GM19025 (cell line): ENCODE measurements around the gene BDNF.
"Not testable (repeated sequence)": the region's sequence is repeated elsewhere in the genome, so short reads cannot be mapped to it uniquely, and the experiment has no call there.

Experiments
- ATAC-seq: cut with Tn5 transposase; IDR thresholded peaks from one replicate; pipeline ENCODE4 v1.9.1; 2021; ENCODE audit warnings: mild to moderate bottlenecking, low read depth, moderate library complexity; ENCODE audit not compliant: unreplicated experiment

BDNF gene

DNA sequence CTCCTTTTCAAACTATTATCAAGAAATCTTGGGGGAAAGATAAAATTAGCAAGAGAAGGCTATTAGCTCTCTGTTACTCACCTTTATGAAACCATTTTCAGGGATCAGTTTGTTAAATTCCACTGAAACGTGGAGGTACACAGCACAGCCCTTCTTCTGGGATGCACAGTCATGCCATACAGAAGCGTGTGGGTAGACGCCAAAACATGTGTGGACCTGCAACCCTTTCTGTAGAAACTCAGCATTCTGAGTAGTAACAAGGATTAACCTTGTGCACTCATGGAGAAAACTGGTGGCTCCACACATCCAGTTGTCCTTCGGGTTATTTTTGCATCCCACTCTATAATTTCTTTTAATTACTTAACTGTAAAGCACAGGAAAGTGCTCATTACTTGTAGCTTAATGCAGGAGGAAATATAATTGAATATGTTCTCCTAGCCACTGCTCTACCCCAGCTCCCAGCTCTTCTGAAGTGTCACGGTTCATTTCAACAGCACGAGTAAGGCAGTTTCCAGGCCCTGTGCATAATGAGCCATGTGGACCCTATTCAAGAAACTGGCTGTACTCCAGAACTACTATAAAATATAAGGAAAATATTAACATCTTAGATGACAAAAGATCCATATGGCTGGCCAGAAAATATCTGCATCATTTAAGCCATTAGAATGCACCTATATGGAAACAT lies 26.1 kb downstream of the BDNF start:
- no peak for ATAC-seq

DNA sequence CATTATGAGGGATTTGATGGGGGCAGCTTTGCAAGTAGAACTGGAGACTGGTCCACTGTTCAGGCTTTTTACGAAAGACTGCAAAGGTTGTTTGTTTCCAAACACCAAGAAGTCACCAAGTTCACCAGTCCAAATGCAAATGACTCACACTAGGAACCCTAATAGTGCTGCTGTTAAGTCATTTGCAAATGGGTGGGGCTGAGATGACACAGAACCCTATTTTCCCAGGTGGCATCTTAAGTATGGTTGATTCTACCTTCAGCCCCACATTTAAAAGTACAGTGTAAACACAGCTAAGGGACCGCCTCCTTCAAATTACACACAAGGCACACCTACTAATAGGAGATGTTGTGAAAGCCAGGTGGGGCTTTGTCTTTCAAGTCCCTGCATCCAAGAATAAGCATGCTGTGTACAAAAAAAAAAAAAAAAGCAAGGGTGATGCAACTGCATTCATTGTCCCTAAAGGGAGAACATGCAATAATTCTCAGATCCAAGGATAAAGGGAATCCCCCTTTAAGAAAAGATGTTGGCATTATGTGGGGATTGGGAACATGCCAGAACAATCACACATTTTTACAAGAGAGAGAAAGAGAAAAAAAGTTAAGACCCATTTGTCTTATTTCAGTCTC lies 27.3 kb downstream of the BDNF start:
- ATAC-seq: no peak

DNA sequence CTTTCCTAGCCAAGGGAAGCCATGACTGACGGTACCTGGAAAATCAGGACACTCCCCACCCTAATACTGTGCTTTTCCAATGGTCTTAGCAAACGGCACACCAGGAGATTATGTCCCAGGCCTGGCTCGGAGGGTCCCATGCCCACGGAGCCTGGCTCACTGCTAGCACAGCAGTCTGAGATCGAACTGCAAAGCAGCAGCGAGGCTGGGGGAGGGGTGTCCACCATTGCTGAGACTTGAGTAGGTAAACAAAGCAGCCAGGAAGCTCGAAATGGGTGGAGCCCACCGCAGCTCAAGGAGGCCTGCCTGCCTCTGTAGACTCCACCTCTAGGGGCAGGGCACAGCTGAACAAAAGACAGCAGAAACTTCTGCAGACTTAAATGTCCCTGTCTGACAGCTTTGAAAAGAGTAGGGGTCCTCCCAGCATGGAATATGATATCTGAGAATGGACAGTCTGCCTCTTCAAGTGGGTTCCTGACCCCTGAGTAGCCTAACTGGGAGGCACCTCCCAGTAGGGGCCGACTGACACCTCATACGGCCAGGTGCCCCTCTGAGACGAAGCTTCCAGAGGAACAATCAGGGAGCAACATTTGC lies 34.6 kb downstream of the BDNF start:
- ATAC-seq: not testable (repeated sequence)

DNA sequence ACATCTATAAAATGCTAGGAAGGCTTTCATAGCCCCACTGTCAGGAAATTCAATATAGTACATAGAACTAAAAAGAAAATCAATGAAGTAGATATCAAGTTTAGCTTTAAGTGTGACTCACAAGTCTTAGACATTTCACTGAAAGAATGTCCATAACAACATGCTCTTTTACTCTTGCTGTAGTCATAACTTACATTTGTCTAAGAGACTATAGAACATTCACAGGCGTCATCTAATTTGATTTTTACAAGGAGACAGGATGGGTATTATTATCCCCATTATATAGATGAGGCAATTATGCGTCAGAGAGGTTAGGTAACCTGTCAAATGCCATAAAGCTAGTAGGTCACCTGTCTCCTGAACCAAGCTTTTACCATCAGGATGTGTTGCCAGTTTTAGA lies 36.9 kb downstream of the BDNF start:
- ATAC-seq: no peak

DNA sequence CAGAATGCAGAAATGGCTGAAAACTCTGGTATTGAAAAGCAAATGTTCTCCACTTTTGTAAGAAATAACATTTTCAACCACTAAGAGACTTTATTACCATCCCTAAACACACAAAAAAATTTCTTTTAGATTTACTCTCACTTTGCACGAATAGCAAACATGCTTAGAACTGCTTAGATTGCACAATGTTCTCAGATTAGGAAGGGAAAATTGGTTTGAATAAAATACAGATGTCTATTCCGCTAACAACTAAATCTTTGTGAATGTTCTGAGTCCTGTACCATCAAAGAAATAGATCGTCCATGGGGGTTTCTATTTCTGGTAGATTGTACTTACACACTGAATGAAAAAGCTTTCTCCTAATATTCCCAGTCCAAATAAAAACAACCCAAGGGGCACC lies 40.1 kb downstream of the BDNF start:
- ATAC-seq: no peak

DNA sequence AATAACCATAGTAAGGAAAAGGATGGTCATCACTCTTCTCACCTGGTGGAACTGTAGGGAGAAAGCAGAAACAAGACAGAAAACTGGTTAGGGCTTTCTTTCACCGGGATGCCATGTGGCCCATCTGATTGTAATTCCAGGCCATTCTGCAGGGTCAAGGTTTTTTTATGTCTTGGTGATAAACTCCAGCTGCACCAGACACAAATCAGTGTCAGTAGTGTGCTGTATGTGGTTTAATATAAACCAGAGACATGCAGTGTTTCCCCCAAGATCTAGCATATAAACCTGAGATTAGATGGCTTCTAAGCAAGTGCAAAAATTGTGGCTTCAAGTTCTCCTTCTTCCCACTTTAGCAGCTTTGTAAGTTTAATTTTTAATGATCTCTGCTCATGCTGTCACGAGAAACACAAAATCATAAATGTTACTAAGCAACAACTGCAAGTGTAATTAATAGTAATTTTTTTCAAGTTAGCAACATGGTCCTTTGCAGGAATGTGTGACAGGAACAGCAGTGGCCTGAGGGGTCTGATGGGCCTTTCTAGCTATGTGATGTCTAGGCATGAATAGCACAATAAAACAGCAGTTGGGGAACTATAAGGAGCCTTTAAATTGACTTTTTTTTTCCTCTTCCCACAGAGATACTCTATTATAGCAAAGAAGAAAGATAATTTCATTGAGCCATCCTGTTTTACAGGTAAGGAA lies 41.6 kb downstream of the BDNF start:
- ATAC-seq: no peak

DNA sequence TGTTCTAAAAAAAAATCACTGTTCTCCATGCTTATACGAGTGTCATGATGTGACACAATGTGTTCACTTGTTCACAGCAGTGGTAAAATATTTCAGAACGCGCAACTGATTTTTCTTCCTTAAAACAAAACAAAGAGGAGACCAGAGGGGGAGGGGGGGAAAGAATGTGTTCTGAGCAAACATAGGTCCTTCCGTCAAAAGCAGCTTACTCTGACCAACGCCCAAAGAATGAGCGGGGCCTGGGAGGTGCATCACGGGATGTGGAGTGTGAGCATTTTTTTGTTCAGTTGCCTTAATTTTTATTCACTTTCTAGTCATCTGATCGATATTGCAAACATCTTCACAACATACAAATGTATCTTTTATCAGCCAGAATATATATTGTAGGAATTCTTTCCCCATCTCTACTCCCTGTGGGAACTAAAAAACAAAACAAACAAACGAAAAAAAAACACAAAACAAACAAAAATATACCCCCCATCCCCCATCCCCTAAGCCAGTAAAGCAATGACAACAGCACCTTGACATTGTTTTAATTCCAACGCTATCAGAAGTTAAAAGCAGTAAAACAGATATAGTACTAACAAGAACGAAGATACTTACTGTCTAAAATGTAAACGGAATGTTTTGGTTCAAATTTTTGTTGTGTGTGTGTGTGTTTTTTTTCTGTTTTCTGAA lies 43.3 kb downstream of the BDNF start:
- no peak for ATAC-seq

DNA sequence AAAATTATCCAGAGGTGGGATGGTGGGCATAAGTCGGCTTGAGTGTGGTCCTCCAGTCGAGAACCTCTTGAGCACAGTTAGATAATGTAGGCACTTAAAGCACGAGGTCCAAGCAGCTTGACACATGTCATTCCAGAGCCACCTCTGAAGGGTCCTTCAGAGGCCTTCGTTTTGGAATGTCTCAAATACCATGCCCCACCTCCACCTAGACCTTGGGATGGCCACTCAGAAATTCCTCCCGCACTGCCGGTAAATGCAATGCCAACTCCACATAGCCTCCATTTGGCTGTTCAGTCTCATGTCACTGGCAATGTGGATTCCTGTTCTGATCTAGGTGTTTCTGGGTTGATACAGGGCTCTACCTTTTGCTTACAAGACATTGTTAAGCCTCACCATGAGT lies 43.9 kb downstream of the BDNF start:
- no peak for ATAC-seq

DNA sequence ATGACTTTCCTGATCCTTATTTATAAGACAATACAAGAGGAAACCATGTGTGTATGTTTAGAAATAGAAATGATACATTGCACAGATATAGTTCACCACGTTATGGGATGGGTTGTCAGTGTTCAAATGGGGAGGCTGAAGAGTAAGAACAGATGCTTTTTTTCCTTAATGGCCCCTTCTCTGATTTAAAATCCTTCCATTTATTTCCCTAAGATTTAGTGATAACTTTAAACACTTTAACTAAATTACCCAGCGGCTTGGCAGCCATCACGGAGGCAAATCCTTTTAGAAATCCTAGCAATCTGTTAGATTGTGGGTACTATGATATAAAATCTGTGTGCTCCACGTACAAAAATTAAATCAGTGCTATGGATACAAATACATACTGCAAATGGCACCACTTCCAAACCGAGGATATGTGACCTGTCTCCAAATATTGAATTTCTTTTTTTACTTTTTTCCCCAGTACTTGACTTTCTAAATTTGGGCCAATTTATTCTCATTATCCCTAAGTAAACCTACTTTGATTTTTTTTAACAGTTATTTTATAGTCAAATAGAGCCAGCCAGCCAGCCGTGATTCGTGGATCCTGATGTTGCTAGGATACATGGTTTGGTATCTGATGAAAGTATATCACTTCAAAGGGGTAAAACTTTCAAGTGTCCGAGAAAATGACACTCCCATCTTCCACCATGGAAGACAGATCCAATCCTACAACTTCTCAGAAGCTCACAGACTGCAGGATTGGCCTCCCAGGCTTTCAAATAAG lies 46.1 kb downstream of the BDNF start:
- no peak for ATAC-seq

DNA sequence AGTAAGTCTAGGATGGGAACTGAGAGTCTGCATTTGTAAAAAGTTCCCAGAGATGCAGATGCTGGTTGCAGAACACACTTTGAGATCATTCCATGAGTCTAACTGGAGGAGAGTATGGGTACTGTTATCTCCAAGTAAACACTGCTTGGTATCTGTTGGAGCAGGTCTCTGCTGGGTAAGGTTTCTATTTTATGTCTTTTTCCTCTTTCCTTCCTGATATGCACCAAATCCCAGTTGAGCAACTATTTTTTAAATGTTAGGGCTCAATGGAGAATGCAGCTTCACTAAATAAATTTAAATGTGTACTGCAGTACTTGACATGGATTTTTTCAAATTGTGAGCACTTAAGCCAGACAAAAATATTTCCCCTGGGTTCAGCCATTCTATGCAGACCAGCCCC lies 48.5 kb downstream of the BDNF start:
- ATAC-seq: no peak

DNA sequence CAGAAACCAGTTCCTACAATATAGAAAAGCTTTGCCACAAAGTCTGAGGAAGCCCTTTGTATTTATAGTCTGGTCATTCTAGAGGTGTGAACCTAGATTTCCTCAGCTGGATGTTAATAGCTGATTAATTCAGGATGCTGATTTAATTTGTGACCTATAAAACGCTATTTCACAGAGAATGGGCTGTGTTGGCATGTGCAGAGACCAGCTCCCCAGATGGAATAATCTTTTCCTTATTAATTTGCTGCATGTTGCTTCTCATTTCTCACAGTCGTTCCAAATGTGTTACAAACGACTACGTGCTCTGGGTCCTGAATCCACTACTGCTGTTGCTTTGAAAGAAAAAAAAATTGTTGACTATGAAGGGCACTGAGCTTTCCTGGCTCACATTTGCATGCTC lies 49.3 kb downstream of the BDNF start:
- ATAC-seq: no peak

DNA sequence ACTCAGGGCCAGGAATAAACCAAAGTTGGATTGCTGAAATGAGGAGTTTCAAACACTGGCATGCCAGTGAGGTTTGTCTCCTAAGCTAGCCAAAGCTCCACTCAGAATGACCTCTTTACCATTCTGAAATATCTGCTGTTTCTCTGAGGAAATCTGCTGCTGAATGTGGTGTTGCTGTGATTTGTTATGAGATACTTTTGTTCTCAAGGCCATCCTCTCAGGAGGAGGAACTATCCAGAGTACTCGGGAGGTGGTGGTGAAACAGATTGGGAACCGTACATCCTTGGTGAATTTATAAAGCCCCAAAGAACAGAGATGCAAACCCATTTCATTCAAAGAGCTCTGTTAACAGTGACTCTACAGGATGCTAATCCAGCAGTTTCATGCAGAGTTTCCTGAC lies 50.5 kb downstream of the BDNF start:
- no peak for ATAC-seq

DNA sequence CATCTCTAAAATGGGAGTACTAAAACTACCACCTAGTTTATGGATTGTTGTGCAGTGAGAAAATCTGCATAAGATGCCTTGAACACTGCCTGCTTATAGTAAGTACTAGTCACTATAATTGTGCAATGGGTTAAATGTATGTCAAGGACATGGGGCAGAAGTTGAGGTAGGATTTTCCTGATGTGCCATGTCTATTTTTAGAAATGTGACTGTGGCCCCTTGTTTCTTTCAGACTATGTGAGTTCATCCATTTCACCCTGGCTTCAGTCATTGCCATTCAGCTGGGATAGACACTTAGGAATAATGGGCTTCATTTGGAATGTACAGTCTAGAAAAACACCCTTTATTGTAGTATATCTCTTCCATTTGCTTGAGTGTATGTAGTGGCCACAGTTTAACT lies 51.4 kb downstream of the BDNF start:
- ATAC-seq: no peak

DNA sequence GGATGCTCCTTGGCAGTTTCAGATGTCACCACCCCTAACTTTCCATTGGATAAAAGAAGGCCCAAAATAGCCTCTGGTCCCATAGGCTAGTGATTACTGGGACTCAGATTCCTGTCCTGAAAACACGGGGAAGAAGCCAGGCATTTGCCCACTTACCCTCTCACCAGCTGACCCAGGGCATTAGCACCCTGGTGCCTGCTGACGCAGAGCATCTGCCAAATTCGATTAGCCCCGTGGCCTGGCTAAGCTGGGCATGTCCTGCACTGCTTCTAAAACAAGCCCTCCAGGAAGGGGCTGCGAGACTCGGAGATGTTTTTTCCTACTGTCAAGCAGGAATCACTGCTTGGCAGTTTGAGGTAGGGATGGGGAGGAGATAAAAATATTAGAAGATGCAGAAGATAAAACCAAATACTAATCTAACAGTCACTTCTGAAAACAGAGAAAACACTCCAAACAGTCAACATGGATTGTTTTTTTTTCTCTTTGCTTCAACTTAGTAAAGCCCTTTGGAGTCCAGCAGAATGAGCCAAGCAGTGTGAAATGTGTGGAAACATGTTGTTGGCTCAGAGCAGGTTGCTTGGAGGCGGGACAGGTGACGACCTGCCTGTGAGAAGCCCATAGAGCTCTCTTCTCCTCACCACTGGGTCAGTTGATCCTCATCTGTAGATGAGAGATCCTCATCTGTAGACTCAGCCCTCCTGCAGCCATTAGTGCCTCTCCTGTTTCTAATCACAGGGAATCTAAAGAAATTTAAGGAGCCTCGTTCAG lies 54.0 kb downstream of the BDNF start:
- ATAC-seq: no peak

DNA sequence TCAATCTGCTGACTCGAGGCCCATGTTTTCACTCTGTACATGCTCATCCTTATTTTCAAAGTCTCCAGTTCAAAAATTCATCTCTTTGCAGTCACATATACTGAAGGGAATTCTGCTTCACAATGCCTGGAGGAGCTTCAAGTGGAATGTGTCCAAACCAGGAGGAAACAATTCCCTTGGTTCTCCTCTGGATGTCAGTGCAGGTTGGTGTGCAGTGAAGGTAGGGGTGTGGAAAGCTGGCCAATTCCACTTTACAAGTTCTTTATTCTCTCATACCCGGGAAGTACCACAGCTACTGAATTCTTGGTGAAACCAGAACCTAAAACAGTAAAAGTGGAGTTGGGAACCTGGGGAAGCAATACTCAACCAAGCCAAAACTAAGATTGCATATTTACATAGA lies 57.3 kb downstream of the BDNF start:
- ATAC-seq: no peak

DNA sequence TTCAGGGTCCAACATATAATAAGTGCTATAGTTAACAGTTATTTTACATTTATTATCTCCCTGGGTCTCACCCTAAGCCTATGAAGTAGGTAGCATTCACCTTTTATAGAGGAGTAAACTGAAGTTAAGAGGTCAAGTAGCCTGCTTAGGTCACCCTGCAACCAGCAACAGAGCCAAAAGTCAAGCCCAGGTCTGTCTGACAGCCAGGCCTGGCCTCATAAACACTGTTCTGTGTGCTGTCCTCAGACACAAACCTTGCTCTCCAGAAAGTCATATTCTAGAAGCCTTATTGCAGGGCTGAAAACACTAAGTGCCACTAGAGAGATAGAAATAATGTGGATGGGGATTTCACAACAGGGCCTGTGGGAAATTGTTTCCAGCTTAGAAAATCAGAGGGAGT lies 59.3 kb downstream of the BDNF start:
- no peak for ATAC-seq

DNA sequence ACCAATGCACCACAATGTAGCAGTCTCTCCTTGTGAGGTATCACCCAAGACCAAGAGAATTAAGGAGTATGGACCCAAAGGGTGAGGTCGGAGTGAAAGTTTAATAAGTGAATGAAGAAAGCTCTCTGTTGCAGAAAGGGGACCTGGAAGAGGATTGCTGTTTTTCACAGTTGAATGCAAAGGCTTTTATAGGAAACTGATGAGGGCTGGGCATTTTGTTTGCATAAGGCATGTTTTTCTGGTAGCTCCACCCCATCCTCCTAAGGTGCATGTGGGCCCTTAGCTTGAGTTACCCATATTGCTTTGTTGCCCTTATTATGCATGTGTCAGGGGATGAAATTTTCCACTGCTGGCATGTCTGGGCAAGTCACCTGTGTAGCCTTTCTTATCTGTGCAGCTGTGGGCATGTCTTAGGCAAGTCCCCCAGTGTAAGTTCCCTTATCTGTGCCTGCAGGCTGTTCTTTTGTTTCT lies 64.7 kb downstream of the BDNF start:
- ATAC-seq: no peak

DNA sequence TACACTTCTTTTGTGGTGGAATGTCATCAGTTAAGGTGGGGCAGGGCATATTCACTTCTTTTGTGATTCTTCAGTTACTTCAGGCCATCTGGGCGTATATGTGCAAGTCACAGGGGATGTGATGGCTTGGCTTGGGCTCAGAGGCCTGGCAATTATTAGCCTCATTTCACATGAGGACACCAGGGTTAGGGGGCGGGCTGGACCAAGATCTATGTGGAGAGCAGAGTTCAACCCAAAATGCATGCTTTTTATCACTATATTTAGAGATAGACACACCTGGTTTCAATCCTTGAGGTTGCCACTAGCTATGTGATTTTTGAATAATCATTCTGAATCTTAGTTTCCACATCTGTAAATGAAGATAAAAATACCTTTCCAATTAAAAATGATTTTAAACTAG lies 65.5 kb downstream of the BDNF start:
- ATAC-seq: not testable (repeated sequence)

DNA sequence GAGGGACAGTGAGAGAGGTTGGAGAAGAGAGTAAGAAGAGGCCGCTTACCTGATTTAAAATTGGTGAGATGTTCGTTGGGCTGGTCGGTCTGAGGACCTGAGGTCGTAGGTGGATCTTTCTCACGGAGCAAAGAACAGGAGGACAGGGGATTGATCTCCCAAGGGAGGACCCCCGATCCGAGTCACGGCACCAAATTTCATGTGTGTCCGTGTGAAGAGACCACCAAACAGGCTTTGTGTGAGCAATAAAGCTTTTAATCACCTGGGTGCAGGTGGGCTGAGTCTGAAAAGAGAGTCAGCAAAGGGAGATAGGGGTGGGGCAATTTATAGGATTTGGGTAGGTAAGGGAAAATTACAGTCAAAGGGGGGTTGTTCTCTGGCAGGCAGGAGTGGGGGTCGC lies 66.0 kb downstream of the BDNF start:
- not testable (repeated sequence) for ATAC-seq
